ENCODE results near the gene NCAPD3.

NCAPD3 gene

DNA sequence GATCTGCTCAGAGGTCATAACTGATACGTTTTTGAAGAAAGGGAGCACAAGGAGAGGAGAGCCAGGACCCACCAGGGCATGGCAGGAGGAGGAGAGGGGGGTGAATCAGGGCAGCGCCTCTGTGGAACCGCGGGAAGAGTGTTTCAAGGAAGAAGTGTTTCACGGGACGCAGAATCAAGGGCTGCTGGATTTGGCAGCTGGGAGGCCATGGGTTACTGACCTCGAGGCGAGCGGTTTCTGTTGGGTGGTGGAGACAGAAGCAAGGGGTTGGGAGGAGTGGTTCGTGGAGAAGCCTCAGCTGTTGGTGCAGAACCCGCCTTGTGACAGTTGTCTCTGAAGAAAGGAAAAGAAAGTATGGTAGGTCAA lies 13.8 kb upstream of the NCAPD3 start:
- H3K36me3 ChIP-seq: peaks cover 34 to 66% (median 49%) of the 10 kb centered on the region in 11 experiments
- H3K27ac ChIP-seq: no peak overlapping the region
- H3K4me3 ChIP-seq: no peak overlapping the region
- TF ChIP-seq Cebpa-rat (IDR thresholded peaks at IDR 0.05): no peak
- H3K4me2 ChIP-seq: peak overlapping the region in 8 of 11 experiments; percentile 9 to 41 (median 38); a peak in 12 of 22 replicates
- H3K27me3 ChIP-seq: peaks cover 0 to 9% (median 0%) of the 10 kb centered on the region in 11 experiments; a peak in 5 of 22 replicates
- no peak overlapping the region for H3K9ac ChIP-seq
- H3K9me3 ChIP-seq (replicated peaks in 1 of 11): no peaks in the 10 kb centered on the region
- H3K4me1 ChIP-seq: peaks cover 22 to 71% (median 44%) of the 10 kb centered on the region in 10 experiments
- H4K20me1 ChIP-seq: peaks cover 26 to 70% (median 34%) of the 10 kb centered on the region in 11 experiments; a peak in 21 of 22 replicates

DNA sequence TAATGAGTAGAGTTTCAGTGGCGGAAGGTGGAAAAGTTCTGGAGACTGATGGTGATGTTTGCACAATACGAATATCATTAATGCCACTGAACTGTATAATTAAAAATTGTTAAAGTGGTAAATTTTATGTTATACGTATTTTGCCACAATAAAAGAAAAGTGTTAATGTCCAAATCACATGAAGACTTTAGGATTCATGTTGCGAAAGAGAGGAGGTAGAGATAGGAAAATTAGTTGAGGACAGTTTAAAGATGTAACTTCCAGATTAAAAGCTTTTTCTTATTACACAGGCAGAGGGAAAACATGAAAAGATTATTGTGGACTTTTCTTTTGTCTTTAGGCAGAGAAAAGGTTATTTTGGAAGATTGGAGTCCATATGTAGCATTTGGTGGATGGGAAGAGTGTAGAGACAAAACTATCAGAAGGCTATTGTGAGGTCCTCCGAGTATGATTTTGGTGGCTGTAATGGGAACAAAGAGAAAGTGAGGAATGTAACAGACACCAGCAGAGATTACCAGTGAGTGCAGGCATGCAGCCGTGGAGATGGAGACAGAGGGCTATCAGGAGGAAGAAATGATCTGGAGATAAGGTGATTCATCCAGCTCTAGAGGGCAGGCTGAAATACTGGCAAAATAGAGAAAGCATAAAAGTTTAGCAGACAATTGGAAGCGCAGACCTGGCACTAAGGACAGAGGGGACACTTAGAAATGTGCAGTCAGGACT lies 13.2 kb upstream of the NCAPD3 start:
- H3K36me3 ChIP-seq: peaks cover 34 to 66% (median 49%) of the 10 kb centered on the region in 11 experiments
- H3K27ac ChIP-seq: no peak overlapping the region
- peaks cover 32 to 70% (median 39%) of the 10 kb centered on the region in 11 experiments; a peak in 21 of 22 replicates for H4K20me1 ChIP-seq
- peaks cover 0 to 9% (median 0%) of the 10 kb centered on the region in 11 experiments; a peak in 4 of 22 replicates for H3K27me3 ChIP-seq
- peak overlapping the region in 7 of 11 experiments; percentile 9 to 41 (median 38); a peak in 12 of 22 replicates for H3K4me2 ChIP-seq
- no peak overlapping the region for H3K9ac ChIP-seq
- H3K9me3 ChIP-seq (replicated peaks in 1 of 11): no peaks in the 10 kb centered on the region
- H3K4me3 ChIP-seq: no peak overlapping the region
- peaks cover 22 to 71% (median 44%) of the 10 kb centered on the region in 10 experiments for H3K4me1 ChIP-seq
- TF ChIP-seq Cebpa-rat (IDR thresholded peaks at IDR 0.05): no peak

DNA sequence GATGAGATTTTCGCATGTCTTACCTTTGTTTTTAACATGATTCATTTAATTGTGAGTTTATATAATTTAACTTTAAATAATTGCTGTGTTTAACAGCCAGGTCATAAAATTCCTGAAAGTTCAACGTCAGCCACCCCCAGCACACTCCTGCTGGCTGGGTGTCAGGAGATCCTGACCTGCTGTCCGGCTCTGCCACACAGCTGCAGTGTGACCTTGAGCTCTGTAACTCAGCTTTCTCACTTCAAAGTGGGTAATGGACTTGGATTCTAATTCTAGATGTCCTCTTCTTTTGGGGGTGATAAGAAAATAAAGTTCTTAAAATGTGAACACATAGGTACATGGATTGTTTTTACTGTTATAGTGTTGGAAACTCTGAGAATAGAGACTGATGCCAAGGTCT lies 11.6 kb upstream of the NCAPD3 start:
- H3K27me3 ChIP-seq: no peaks in the 10 kb centered on the region; a peak in 1 of 22 replicates
- peaks cover 31 to 57% (median 46%) of the 10 kb centered on the region in 11 experiments for H3K36me3 ChIP-seq
- H3K9me3 ChIP-seq (replicated peaks in 1 of 11): no peaks in the 10 kb centered on the region
- H4K20me1 ChIP-seq: peaks cover 45 to 72% (median 52%) of the 10 kb centered on the region in 11 experiments; a peak in 21 of 22 replicates
- no peak for TF ChIP-seq Cebpa-rat (IDR thresholded peaks at IDR 0.05)
- H3K27ac ChIP-seq: no peak overlapping the region
- no peak overlapping the region for H3K4me3 ChIP-seq
- no peak overlapping the region for H3K4me2 ChIP-seq
- peaks cover 28 to 76% (median 50%) of the 10 kb centered on the region in 10 experiments for H3K4me1 ChIP-seq
- no peak overlapping the region for H3K9ac ChIP-seq

DNA sequence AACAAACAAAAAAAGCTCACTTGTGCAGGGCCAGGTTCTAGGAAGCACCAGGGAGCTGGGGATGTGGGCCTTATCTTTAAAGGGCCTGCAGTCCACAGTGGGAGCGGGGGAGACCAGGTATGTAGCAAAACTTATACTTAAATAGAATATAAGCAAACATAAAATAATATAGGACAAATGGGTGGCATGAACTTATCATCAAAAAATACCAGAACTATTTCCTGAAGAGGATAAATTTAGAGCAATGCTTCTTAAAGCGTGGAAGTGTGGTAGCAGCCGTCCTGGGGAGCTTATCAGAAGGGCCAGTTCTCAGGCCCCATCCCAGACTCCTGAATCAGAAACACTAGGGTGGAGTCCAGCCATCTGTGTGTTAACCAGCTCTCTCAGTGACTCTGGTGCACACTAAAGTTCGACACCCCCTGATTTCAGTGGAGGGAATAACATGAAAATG lies 10.0 kb upstream of the NCAPD3 start:
- no peaks in the 10 kb centered on the region for H3K9me3 ChIP-seq (replicated peaks in 1 of 11)
- peak overlapping the region in 9 of 11 experiments; percentile 74 to 99 (median 95); a peak in 19 of 22 replicates for H3K4me2 ChIP-seq
- peak overlapping the region in 1 of 11 experiments; percentile 15; a peak in 1 of 22 replicates for H3K9ac ChIP-seq
- TF ChIP-seq Cebpa-rat (IDR thresholded peaks at IDR 0.05): no peak
- no peak overlapping the region for H3K4me3 ChIP-seq
- peaks cover 19 to 40% (median 30%) of the 10 kb centered on the region in 11 experiments for H3K36me3 ChIP-seq
- no peak overlapping the region for H3K27ac ChIP-seq
- H3K4me1 ChIP-seq: peaks cover 45 to 77% (median 66%) of the 10 kb centered on the region in 10 experiments
- H4K20me1 ChIP-seq: peaks cover 61 to 82% (median 68%) of the 10 kb centered on the region in 11 experiments; a peak in 21 of 22 replicates
- H3K27me3 ChIP-seq: peaks cover 0 to 11% (median 0%) of the 10 kb centered on the region in 11 experiments; a peak in 4 of 22 replicates

DNA sequence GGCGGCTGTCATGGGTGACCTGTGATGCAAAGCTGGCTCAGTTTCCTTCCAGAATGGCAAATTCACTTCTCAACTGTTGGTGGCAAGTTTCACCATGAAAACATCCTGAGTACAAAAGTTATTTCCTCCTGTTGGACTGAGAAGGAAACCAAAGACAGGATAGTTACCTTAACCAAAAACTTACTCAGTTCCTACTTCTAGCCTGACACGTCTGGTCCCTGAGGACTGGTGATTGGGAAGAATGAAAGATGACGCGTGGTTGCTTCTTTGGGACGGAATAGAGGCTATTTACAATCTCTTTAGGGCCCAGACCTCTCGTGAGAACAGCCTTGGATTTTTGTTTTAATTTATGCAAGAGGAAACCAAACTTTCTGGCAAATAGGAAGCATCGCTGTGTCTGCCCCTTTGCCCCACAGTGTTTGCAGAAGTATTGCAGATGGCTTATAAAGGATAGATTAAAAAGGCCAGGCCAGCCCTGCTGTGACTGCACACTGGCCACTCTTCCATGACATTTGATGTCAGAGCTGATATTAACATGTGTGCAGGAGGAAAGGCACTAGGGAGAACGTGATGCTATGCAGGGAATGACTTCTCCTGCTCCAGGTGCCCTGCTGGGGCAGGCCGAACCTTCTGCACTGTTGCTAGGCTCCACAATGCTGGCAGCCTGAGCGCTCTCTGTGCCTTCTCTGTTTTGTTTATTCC lies 8.3 kb upstream of the NCAPD3 start:
- no peaks in the 10 kb centered on the region for H3K9me3 ChIP-seq (replicated peaks in 1 of 11)
- H3K4me3 ChIP-seq: no peak overlapping the region
- peak overlapping the region in 4 of 11 experiments; percentile 3 to 57 (median 24); a peak in 3 of 22 replicates for H3K9ac ChIP-seq
- peaks cover 17 to 29% (median 22%) of the 10 kb centered on the region in 11 experiments for H3K36me3 ChIP-seq
- peak overlapping the region in 8 of 11 experiments; percentile 24 to 53 (median 42); a peak in 14 of 22 replicates for H3K27ac ChIP-seq
- H3K27me3 ChIP-seq: peaks cover 7 to 20% (median 8%) of the 10 kb centered on the region in 11 experiments; a peak in 19 of 22 replicates
- H4K20me1 ChIP-seq: peaks cover 73 to 85% (median 80%) of the 10 kb centered on the region in 11 experiments; a peak in 21 of 22 replicates
- peaks cover 59 to 81% (median 73%) of the 10 kb centered on the region in 10 experiments for H3K4me1 ChIP-seq
- TF ChIP-seq Cebpa-rat (IDR thresholded peaks at IDR 0.05): no peak
- peak overlapping the region; percentile 60 to 99 (median 88) for H3K4me2 ChIP-seq

DNA sequence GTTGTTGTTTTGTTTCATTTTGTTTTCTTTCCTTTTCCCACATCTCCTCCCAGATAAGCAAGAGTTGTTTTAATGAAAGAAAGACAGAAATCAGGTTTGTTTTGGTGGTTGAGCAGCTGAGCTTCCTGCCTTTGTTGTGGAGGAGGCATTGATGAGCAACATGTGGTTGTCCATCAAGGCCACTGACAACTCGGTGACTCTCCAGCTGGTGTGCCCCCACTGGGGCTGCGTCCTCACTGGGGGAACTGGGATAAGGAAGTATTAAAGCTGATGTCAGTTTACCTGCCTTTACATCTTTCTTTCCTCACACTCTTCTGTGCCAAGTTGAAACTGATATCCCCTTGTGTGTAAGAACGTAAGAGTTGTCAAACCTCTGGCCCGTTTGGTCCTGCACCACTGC lies 6.6 kb upstream of the NCAPD3 start:
- H3K4me3 ChIP-seq: peak overlapping the region in 2 of 10 experiments; percentile 24 to 35; a peak in 2 of 20 replicates
- H3K4me2 ChIP-seq: peak overlapping the region; percentile 60 to 99 (median 88)
- peaks cover 75 to 96% (median 89%) of the 10 kb centered on the region in 10 experiments for H3K4me1 ChIP-seq
- peak overlapping the region in 3 of 11 experiments; percentile 1 to 43 (median 24); a peak in 3 of 22 replicates for H3K27ac ChIP-seq
- no peaks in the 10 kb centered on the region for H3K9me3 ChIP-seq (replicated peaks in 1 of 11)
- no peak for TF ChIP-seq Cebpa-rat (IDR thresholded peaks at IDR 0.05)
- peaks cover 91 to 100% (median 98%) of the 10 kb centered on the region in 11 experiments; a peak in 21 of 22 replicates for H4K20me1 ChIP-seq
- peak overlapping the region in 2 of 11 experiments; percentile 7 to 42; a peak in 1 of 22 replicates for H3K9ac ChIP-seq
- peaks cover 23 to 37% (median 25%) of the 10 kb centered on the region in 11 experiments for H3K27me3 ChIP-seq
- peaks cover 6 to 14% (median 8%) of the 10 kb centered on the region in 11 experiments; a peak in 20 of 22 replicates for H3K36me3 ChIP-seq

DNA sequence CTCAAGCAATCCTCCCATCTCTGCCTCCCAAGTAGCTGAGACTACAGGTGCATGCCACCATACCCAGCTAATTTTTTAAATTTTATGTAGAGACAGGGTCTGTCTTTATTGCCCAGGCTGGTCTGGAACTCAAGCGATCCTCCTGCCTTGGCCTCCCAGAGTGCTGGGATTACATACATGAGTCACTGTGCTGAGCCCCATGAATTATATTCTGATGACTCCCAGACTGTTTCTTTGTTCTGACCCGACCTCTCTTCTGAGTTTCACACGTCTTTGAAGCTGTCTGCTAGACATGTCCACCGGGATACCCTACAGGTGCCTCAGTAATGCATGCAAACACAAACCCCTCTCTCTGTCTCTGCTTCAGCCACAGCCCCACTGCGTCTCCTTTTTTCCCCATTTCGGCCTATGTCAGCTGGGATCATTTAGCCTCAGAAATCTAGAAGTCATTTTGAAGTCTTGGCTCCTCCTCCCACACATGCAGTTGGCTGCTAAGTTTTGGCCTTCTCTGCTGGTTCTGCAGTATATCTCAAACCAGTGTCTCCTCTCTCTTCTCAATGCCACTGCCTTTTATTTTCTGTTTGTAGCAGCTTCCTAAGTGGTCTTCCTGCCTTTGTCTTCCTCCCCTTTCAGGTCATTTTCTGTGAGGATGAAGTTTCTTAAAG lies 5.5 kb upstream of the NCAPD3 start:
- no peaks in the 10 kb centered on the region for H3K9me3 ChIP-seq (replicated peaks in 1 of 11)
- H3K36me3 ChIP-seq: peaks cover 0 to 4% (median 0%) of the 10 kb centered on the region in 11 experiments; a peak in 3 of 22 replicates
- H3K27ac ChIP-seq: no peak overlapping the region
- H3K4me1 ChIP-seq: peaks cover 75 to 94% (median 90%) of the 10 kb centered on the region in 10 experiments
- H3K4me3 ChIP-seq: peak overlapping the region in 2 of 10 experiments; percentile 17 to 28; a peak in 4 of 20 replicates
- H3K9ac ChIP-seq: no peak overlapping the region
- H4K20me1 ChIP-seq: peaks cover 82 to 94% (median 91%) of the 10 kb centered on the region in 11 experiments; a peak in 21 of 22 replicates
- H3K27me3 ChIP-seq: peaks cover 23 to 37% (median 29%) of the 10 kb centered on the region in 11 experiments
- H3K4me2 ChIP-seq: peak overlapping the region; percentile 60 to 99 (median 88)
- TF ChIP-seq Cebpa-rat (IDR thresholded peaks at IDR 0.05): no peak

DNA sequence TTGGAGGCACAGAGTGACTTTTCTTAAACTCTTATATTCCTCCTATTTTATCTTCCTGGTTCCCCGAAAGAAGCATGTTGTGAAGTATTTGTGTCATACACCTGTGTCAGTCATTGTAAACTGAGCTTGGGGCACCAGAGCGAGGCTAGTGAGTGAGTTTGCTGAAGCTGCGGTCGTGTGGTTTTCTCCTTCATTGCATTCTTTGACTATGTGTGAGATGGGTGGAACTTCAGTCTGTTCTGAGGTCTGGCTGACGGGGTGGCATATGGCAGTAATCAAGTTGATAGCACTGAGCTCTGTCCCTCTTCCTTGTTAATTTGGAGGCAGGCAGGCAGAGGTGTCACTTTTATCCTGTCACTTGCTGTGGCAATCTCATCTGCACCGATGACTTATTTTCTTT lies 4.9 kb upstream of the NCAPD3 start:
- no peak overlapping the region for H3K27ac ChIP-seq

More for the DNA sequence above, 4.9 kb upstream of the NCAPD3 start:
- Histone ChIP-seq H3K27me3 (peaks cover 23 to 37% (median 29%) of the 10 kb centered on the region in 11 experiments), H4K20me1 (peaks cover 76 to 87% (median 85%) of the 10 kb centered on the region in 11 experiments; a peak in 21 of 22 replicates), H3K9me3 (replicated peaks in 1 of 11) (no peaks in the 10 kb centered on the region), H3K4me3 (peak overlapping the region in 2 of 10 experiments; percentile 17 to 28; a peak in 1 of 20 replicates), H3K4me2 (peak overlapping the region; percentile 60 to 99 (median 88)), H3K36me3 (peaks cover 0 to 4% (median 0%) of the 10 kb centered on the region in 11 experiments; a peak in 2 of 22 replicates), H3K4me1 (peaks cover 75 to 87% (median 84%) of the 10 kb centered on the region in 10 experiments), H3K9ac (no peak overlapping the region)
- no peak for TF ChIP-seq Cebpa-rat (IDR thresholded peaks at IDR 0.05)

Data from BLaER1 treated with 17β-estradiol and CSF1 and Interleukin-3, amounts not matched to agents 10 nM and 100 nM (cell line).